Body of pancreas (tissue), 4 donors: Measurements from ENCODE around the gene PLCD3. TPM values are rescaled to one million over a fixed set of nuclear protein-coding genes. Genes with fewer than 3 reads are reported as not detected.

ENCODE experiments used
- ATAC-seq: fragments of 150-250 bp; one replicate; pipeline ENCODE4 v1.9.1; 2016
- DNase-seq, 4 donors: peaks; one replicate each; pipeline ENCODE4 v3.0.0-alpha.2; 2019
- H3K27ac ChIP-seq, 4 donors: fragments of 200-600 bp; sonication (generic); 1 replicate in 3 of 4; 2 replicates in 1 of 4; pipeline versions ENCODE4 v1.5.1 to v1.6.1; 2016 to 2019; ENCODE audit warnings: mild to moderate bottlenecking in 1 of 4, mixed read lengths in 1 of 4, moderate library complexity in 1 of 4
- H3K27me3 ChIP-seq, 2 donors: fragments of 200-600 bp; sonication (generic); one replicate each; pipeline ENCODE4 v1.6.0; 2016; ENCODE audit warnings: mild to moderate bottlenecking in 1 of 2
- H3K36me3 ChIP-seq, 2 donors: fragments of 200-600 bp; sonication (generic); replicated peaks in 1 of 2; 2 replicates each; pipeline ENCODE4 v1.5.1; 2016; ENCODE audit warnings: low read depth in 2 of 2; ENCODE audit not compliant: insufficient read depth in 1 of 2
- H3K4me1 ChIP-seq: fragments of 200-600 bp; sonication (generic); one replicate; pipeline ENCODE4 v1.6.0; 2016
- H3K4me3 ChIP-seq, 2 donors: fragments of 200-600 bp; sonication (generic); 1 replicate in 1 of 2; 2 replicates in 1 of 2; pipeline ENCODE4 v1.5.1; 2016 to 2019
- H3K9me3 ChIP-seq, 3 donors: fragments of 200-600 bp; sonication (generic); 1 replicate in 2 of 3; 2 replicates in 1 of 3; pipeline ENCODE4 v1.5.1; 2016
- CTCF ChIP-seq, 7 experiments: fragments of 450-650 bp in 4 of 7; fragments of 200-600 bp in 3 of 7; sonication (generic) in 3 of 7; IDR thresholded peaks; one replicate each; pipeline ENCODE4 v1.5.1; 2016 to 2019; ENCODE audit warnings: antibody characterized with exemption in 7 of 7
- POLR2A ChIP-seq, 3 donors: fragments of 450-650 bp; IDR thresholded peaks; one replicate each; pipeline ENCODE4 v1.6.1; 2016; ENCODE audit warnings: antibody characterized with exemption in 3 of 3, mild to moderate bottlenecking in 2 of 3
- WGBS, 2 donors: methylation state at CpG; one replicate each; pipeline ENCODE4 v1.1.5; 2017; 5-methylcytosine and 5-hydroxymethylcytosine counted together
- intact Hi-C: fragments of 100-400 bp; cut with DNase I; formaldehyde crosslinking; loops from one replicate; pipeline ENCODE4 v1.15.1; 2023
- total RNA-seq, 2 donors: library from RNA; depleted of rRNA; stranded (reverse); fragments of >200 nt; gene quantifications; one replicate each; pipeline ENCODE4 v1.1.0, GENCODE V29; 2016

PLCD3 gene
- total RNA-seq, 2 donors from 2014 or later, result 5.4 to 23.4 TPM

- Histone ChIP-seq H3K9me3 (no peaks in the 10 kb centered on the region), H3K4me3 (no peak overlapping the region), H3K27me3 (no peaks in the 10 kb centered on the region), H3K4me1 (no peaks in the 10 kb centered on the region), H3K36me3 (peaks cover 33 to 56% of the 10 kb centered on the region in 2 donors), H3K27ac (no peak overlapping the region)
- intact Hi-C loops, result no loop called here
- DNase-seq, result peak; percentile 82 to 89 (median 88)
- TF ChIP-seq POLR2A (IDR thresholded peaks at IDR 0.05) (no peak), CTCF (IDR thresholded peaks at IDR 0.05) (peak; percentile 67 to 87 (median 81))
- peak; percentile 89 for ATAC-seq
- 35 to 61% methylated on average over 9 of the region's 9 CpGs for WGBS, 2 donors
Observed at GRCh38 chr17:45098869-45099616, 33.3 kb downstream of the PLCD3 start.

GRCh38 chr17:45098081-45098868 lies 34.0 kb downstream of the PLCD3 start:
- no peak overlapping the region for H3K27ac ChIP-seq

GRCh38 chr17:45096926-45097325 lies 35.4 kb downstream of the PLCD3 start:
- WGBS, 2 donors, result 82 to 95% methylated on average over 8 to 11 of the region's 11 CpGs
- peaks cover 20 to 35% of the 10 kb centered on the region in 2 donors for H3K36me3 ChIP-seq
- no peaks in the 10 kb centered on the region for H3K27me3 ChIP-seq
- TF ChIP-seq POLR2A (IDR thresholded peaks at IDR 0.05) (no peak), CTCF (IDR thresholded peaks at IDR 0.05) (no peak)
- peaks cover 13% of the 10 kb centered on the region for H3K4me1 ChIP-seq
- ATAC-seq, result no peak
- no peak overlapping the region for H3K27ac ChIP-seq
- intact Hi-C loops, result no loop called here
- H3K9me3 ChIP-seq, result no peaks in the 10 kb centered on the region
- no peak for DNase-seq
- no peak overlapping the region for H3K4me3 ChIP-seq

More at GRCh38 chr17:45098081-45098868, 34.0 kb downstream of the PLCD3 start:
- Histone ChIP-seq H3K9me3 (no peaks in the 10 kb centered on the region), H3K4me3 (no peak overlapping the region), H3K27me3 (no peaks in the 10 kb centered on the region), H3K36me3 (peaks cover 25 to 48% of the 10 kb centered on the region in 2 donors), H3K4me1 (peaks cover 6% of the 10 kb centered on the region)
- ATAC-seq, result no peak
- WGBS, 2 donors, result 85 to 86% methylated on average over 10 to 13 of the region's 13 CpGs
- no peak for DNase-seq
- TF ChIP-seq POLR2A (IDR thresholded peaks at IDR 0.05) (no peak), CTCF (IDR thresholded peaks at IDR 0.05) (no peak)
- intact Hi-C loops, result no loop called here

- TF ChIP-seq POLR2A (IDR thresholded peaks at IDR 0.05), result no peak
- TF ChIP-seq CTCF (IDR thresholded peaks at IDR 0.05), result peak in 2 of 7 experiments; percentile 12 to 22
- WGBS, 2 donors, result 61 to 65% methylated on average over 3 of the region's 3 CpGs
- Histone ChIP-seq H3K27ac (no peak overlapping the region), H3K4me1 (peaks cover 13% of the 10 kb centered on the region), H3K9me3 (no peaks in the 10 kb centered on the region), H3K36me3 (peaks cover 20 to 31% of the 10 kb centered on the region in 2 donors), H3K4me3 (no peak overlapping the region), H3K27me3 (no peaks in the 10 kb centered on the region)
- intact Hi-C loops, result no loop called here
- DNase-seq (no peak), ATAC-seq (no peak)
Observed at GRCh38 chr17:45096141-45096540, 36.2 kb downstream of the PLCD3 start.
